WTC11 (cell line): Measurements from ENCODE around the gene ZNF808.

Source experiments
- SMAD4 ChIP-seq: sonication (generic); formaldehyde crosslinking; IDR thresholded peaks from 2 replicates; pipeline ENCODE4 v1.8.0; 2022; ENCODE audit warnings: mild to moderate bottlenecking, missing genetic modification reagents
- ZNF121 ChIP-seq: sonication (generic); formaldehyde crosslinking; IDR thresholded peaks from 2 replicates; pipeline ENCODE4 v1.8.0; 2023; ENCODE audit warnings: missing genetic modification reagents

DNA sequence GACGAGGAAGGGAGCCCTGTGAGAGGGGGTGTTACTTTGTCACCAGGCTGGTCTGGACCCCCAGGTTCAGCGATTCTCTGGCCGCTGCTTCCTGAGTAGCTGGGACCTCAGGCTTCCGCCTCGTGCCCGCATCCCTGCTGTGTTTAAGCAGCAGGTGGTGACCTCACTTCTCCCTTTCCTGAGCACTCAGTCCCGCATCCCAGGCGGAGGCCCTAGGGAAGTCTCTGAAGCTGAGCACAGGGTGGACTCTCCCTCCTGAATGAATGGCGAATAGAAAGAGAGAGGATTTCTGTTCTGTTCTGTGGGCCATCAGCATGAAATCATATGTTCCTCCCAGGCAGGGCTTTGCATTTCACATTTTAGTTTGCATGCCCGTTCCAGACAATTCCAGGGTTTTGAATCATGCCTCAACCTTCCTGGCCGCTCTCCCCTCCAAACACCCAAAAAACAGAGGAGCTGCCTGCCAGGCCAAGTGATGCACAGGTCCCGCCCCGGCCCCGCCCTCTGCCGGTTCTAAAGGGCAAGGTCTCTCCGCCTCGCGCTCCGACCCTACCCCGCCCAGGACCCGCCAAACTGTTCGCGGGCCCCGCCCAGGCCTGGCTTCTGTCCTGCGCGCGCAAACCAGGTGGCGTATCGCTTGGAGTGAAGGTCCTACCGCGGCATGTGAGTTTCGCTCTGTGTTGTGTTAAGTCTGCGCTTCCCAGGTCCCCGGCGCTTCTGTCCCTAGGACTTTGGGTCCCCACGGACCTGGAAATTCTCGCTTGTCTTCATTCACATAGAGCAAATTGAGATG is 35.1 kb upstream of the ZNF808 start:
- TF ChIP-seq ZNF121: no peak
- TF ChIP-seq SMAD4 (CRISPR knock-in tag): no peak
